Colon (tissue), 2 donors: Measurements from ENCODE around the gene GOLT1B.
"Not testable (repeated sequence)": the region's sequence is repeated elsewhere in the genome, so short reads cannot be mapped to it uniquely, and the experiment has no call there.

Experiments used
- FAIRE-seq: peaks from 2 replicates; lab custom pipeline; 2012; peaks lifted over from hg19 to GRCh38; lab: Jason Lieb, UNC
- donor health status: control.
- donor health status: control.

Gene GOLT1B

GRCh38 chr12:21501258-21502163 is at the start of gene GOLT1B, which contains the start of gene RECQL:
Gene GOLT1B (plus strand): TSS chr12:21501789. CDS start chr12:21501924, 135 bp downstream.
Gene RECQL (minus strand): TSS chr12:21501635. CDS start chr12:21499570, 2,065 bp downstream.
- FAIRE-seq, result peak; percentile 88

GRCh38 chr12:21453312-21453852 is 48.2 kb upstream of the GOLT1B start:
- FAIRE-seq, result no peak

GRCh38 chr12:21456291-21456780 is 45.3 kb upstream of the GOLT1B start:
- no peak for FAIRE-seq

GRCh38 chr12:21459474-21459873 is 42.1 kb upstream of the GOLT1B start:
- no peak for FAIRE-seq

GRCh38 chr12:21467334-21467733 is 34.3 kb upstream of the GOLT1B start:
- not testable (repeated sequence) for FAIRE-seq

GRCh38 chr12:21471294-21471693 is 30.3 kb upstream of the GOLT1B start:
- FAIRE-seq, result no peak

GRCh38 chr12:21472197-21472823 is 29.3 kb upstream of the GOLT1B start:
- no peak for FAIRE-seq

- FAIRE-seq, result no peak
These were observed 26.0 kb upstream of the GOLT1B start for GRCh38 chr12:21475552-21475951.

GRCh38 chr12:21476949-21477348 is 24.6 kb upstream of the GOLT1B start:
- FAIRE-seq, result no peak

GRCh38 chr12:21478756-21479455 is 22.7 kb upstream of the GOLT1B start:
- FAIRE-seq, result no peak

GRCh38 chr12:21483531-21483930 is 18.1 kb upstream of the GOLT1B start:
- FAIRE-seq, result no peak

- no peak for FAIRE-seq
These were observed 15.6 kb upstream of the GOLT1B start for GRCh38 chr12:21485998-21486397.

- FAIRE-seq, result no peak
These were observed 1.8 kb upstream of the GOLT1B start for GRCh38 chr12:21499765-21500164.

GRCh38 chr12:21500786-21501257 is 767 bp upstream of the GOLT1B start:
- no peak for FAIRE-seq

- no peak for FAIRE-seq
These were observed 541 bp downstream of the GOLT1B start for GRCh38 chr12:21502164-21502496.

- no peak for FAIRE-seq
These were observed 1.3 kb downstream of the GOLT1B start for GRCh38 chr12:21502872-21503271.

GRCh38 chr12:21505888-21506287 is 4.3 kb downstream of the GOLT1B start:
- FAIRE-seq, result no peak

GRCh38 chr12:21507849-21508248 is 6.3 kb downstream of the GOLT1B start:
- no peak for FAIRE-seq

GRCh38 chr12:21509768-21510167 is 8.2 kb downstream of the GOLT1B start:
- FAIRE-seq, result no peak

- no peak for FAIRE-seq
These were observed 14.7 kb downstream of the GOLT1B start for GRCh38 chr12:21516281-21516680.

GRCh38 chr12:21518451-21518850 is 16.9 kb downstream of the GOLT1B start:
- no peak for FAIRE-seq

GRCh38 chr12:21521541-21521940 is 20.0 kb downstream of the GOLT1B start:
- FAIRE-seq, result no peak
